Left lung (tissue), 10 donors: Measurements from ENCODE around the gene EXOC4. TPM values are rescaled to one million over a fixed set of nuclear protein-coding genes. Genes with fewer than 3 reads are reported as not detected.
A peak's percentile ranks its signal among the peaks of the same experiment; 100 is the strongest.

Experiments
- ATAC-seq: fragments of 200-7000 bp; cut with Tn5 transposase; one replicate; pipeline ENCODE4 v1.9.1; 2020; ENCODE audit warnings: moderate library complexity
- DNase-seq, 4 donors: peaks; one replicate each; pipeline ENCODE4 v3.0.0-alpha.2; 2013 to 2020
- H3K27ac ChIP-seq, 2 donors: fragments of 200-600 bp; sonication (generic) in 1 of 2; one replicate each; pipeline versions ENCODE4 v1.5.0 to v1.8.0; 2020 to 2021
- H3K27me3 ChIP-seq, 2 donors: fragments of 200-600 bp; sonication (generic) in 1 of 2; one replicate each; pipeline versions ENCODE4 v1.5.0 to v1.8.0; 2020 to 2021
- H3K36me3 ChIP-seq, 2 donors: fragments of 200-600 bp; sonication (generic) in 1 of 2; one replicate each; pipeline versions ENCODE4 v1.5.0 to v1.8.0; 2020 to 2021
- H3K4me1 ChIP-seq, 2 donors: fragments of 200-600 bp; one replicate each; pipeline ENCODE4 v1.8.0; 2021
- H3K4me3 ChIP-seq, 2 donors: fragments of 200-600 bp; sonication (generic) in 1 of 2; one replicate each; pipeline versions ENCODE4 v1.5.0 to v1.8.0; 2020 to 2021; ENCODE audit warnings: mild to moderate bottlenecking in 1 of 2
- H3K9me3 ChIP-seq, 2 donors: fragments of 200-600 bp; sonication (generic) in 1 of 2; one replicate each; pipeline versions ENCODE4 v1.5.0 to v1.8.0; 2020 to 2021
- CTCF ChIP-seq, 2 donors: fragments of 200-600 bp; sonication (generic) in 1 of 2; IDR thresholded peaks; one replicate each; pipeline versions ENCODE4 v1.5.0 to v1.8.0; 2021; ENCODE audit warnings: antibody characterized with exemption in 2 of 2
- intact Hi-C, 2 donors: fragments of 100-400 bp; cut with DNase I; formaldehyde crosslinking; loops; one replicate each; pipeline versions ENCODE4 v1.11.2 to v1.14.2; 2022
- polyA plus RNA-seq, 6 donors: library from polyadenylated mRNA; unstranded; fragments of 120-200 nt; gene quantifications; one replicate each; pipeline ENCODE4 v1.2.1, GENCODE V29; 2013; ENCODE audit not compliant: insufficient read length in 6 of 6
- total RNA-seq, 2 donors: library from RNA; stranded (reverse); fragmentation: NEBNext Ultra II Directional; extraction: Animal tissue kit (Norgen Biotek cat#: 25700); gene quantifications; one replicate each; pipeline ENCODE4 v1.2.1, GENCODE V29; 2021
- donor health status: DM: no; HTN: yes; CAD: no.
- donor health status: DM: no; HTN: no; CAD: no.

The EXOC4 gene
- total and polyA plus RNA-seq, 8 donors: 52.5 to 79.4 (median 65.9) TPM

- intact Hi-C loops: no loop called here
- H3K27me3 ChIP-seq: no peaks in the 10 kb centered on the region
- H3K4me3 ChIP-seq: no peak overlapping the region
- no peak for TF ChIP-seq CTCF (IDR thresholded peaks at IDR 0.05)
- DNase-seq (no peak), ATAC-seq (peak; percentile 19)
- H3K27ac ChIP-seq: no peak overlapping the region
- H3K9me3 ChIP-seq: no peaks in the 10 kb centered on the region
- peaks cover 6 to 7% of the 10 kb centered on the region in 2 donors for H3K4me1 ChIP-seq
- H3K36me3 ChIP-seq: no peaks in the 10 kb centered on the region
Measured at GRCh38 chr7:133401225-133401624, 148.3 kb downstream of the EXOC4 start.

GRCh38 chr7:133408212-133408611 is 155.3 kb downstream of the EXOC4 start:
- intact Hi-C loops: no loop called here
- H3K36me3 ChIP-seq: no peaks in the 10 kb centered on the region
- H3K4me1 ChIP-seq: no peaks in the 10 kb centered on the region
- no peaks in the 10 kb centered on the region for H3K27me3 ChIP-seq
- TF ChIP-seq CTCF (IDR thresholded peaks at IDR 0.05): no peak
- ATAC-seq (no peak), DNase-seq (no peak)
- H3K4me3 ChIP-seq: no peak overlapping the region
- H3K9me3 ChIP-seq: no peaks in the 10 kb centered on the region
- no peak overlapping the region for H3K27ac ChIP-seq

- Histone ChIP-seq H3K9me3 (no peaks in the 10 kb centered on the region), H3K27ac (no peak overlapping the region), H3K4me1 (no peaks in the 10 kb centered on the region), H3K4me3 (no peak overlapping the region), H3K27me3 (no peaks in the 10 kb centered on the region), H3K36me3 (no peaks in the 10 kb centered on the region)
- no peak for DNase-seq
- intact Hi-C loops: no loop called here
- no peak for TF ChIP-seq CTCF (IDR thresholded peaks at IDR 0.05)
- ATAC-seq: no peak
Measured at GRCh38 chr7:133409421-133409820, 156.5 kb downstream of the EXOC4 start.

GRCh38 chr7:133409966-133410365 is 157.1 kb downstream of the EXOC4 start:
- DNase-seq: no peak
- Histone ChIP-seq H3K27ac (no peak overlapping the region), H3K9me3 (no peaks in the 10 kb centered on the region), H3K4me3 (no peak overlapping the region), H3K4me1 (no peaks in the 10 kb centered on the region), H3K36me3 (no peaks in the 10 kb centered on the region), H3K27me3 (no peaks in the 10 kb centered on the region)
- TF ChIP-seq CTCF (IDR thresholded peaks at IDR 0.05): no peak
- no peak for ATAC-seq
- intact Hi-C loops: no loop called here

- Histone ChIP-seq H3K4me1 (no peaks in the 10 kb centered on the region), H3K36me3 (no peaks in the 10 kb centered on the region), H3K27ac (no peak overlapping the region), H3K4me3 (no peak overlapping the region), H3K9me3 (no peaks in the 10 kb centered on the region), H3K27me3 (no peaks in the 10 kb centered on the region)
- intact Hi-C loops: no loop called here
- TF ChIP-seq CTCF (IDR thresholded peaks at IDR 0.05): no peak
- DNase-seq (no peak), ATAC-seq (no peak)
Measured at GRCh38 chr7:133411395-133411794, 158.5 kb downstream of the EXOC4 start.
